Measurements from ENCODE around the gene ASTN2.

Gene ASTN2

GRCh38 chr9:116378873-116379272 is 1036.0 kb downstream of the ASTN2 start:
- DNase-seq (ENCODE audit: low read depth) = no peak

GRCh38 chr9:116377179-116377798 is 1037.6 kb downstream of the ASTN2 start:
- DNase-seq (ENCODE audit: low read depth) = peak; percentile 14

Measured in fibroblast of the conjunctiva (primary cell).